Measurements from ENCODE around the gene ZFY. TPM values are rescaled to one million over a fixed set of nuclear protein-coding genes. Genes with fewer than 3 reads are reported as not detected.

Gene ZFY
- total and polyA plus RNA-seq, 7 donors = 0.16 to 34.6 (median 3.5) TPM; not detected in 2

GRCh38 chrY:2893471-2893870 lies 41.7 kb upstream of the ZFY start:
- Histone ChIP-seq H3K27ac (no peak overlapping the region), H3K36me3 (no peaks in the 10 kb centered on the region), H3K4me3 (no peak overlapping the region), H3K9me3 (no peaks in the 10 kb centered on the region), H3K4me1 (no peaks in the 10 kb centered on the region), H3K27me3 (no peaks in the 10 kb centered on the region)
- TF ChIP-seq EP300 (IDR thresholded peaks at IDR 0.05) (no peak), CTCF (IDR thresholded peaks at IDR 0.05) (no peak), POLR2A (IDR thresholded peaks at IDR 0.05) (no peak), POLR2AphosphoS5 (IDR thresholded peaks at IDR 0.05) (no peak)
- intact Hi-C loops (cut with DNase I) = no loop called here
- no peak for DNase-seq
- 100% methylated on average over 1 of the region's 1 CpG for WGBS, 2 donors

- no peak overlapping the region for H3K4me3 ChIP-seq
- no peak for DNase-seq
- WGBS, 2 donors = 93 to 95% methylated on average over 2 of the region's 2 CpGs
Measured at GRCh38 chrY:2896050-2896449, 39.1 kb upstream of the ZFY start.

GRCh38 chrY:2907356-2907755 lies 27.8 kb upstream of the ZFY start:
- 59 to 69% methylated on average over 1 of the region's 1 CpG for WGBS, 2 donors
- H3K4me3 ChIP-seq = no peak overlapping the region

More at GRCh38 chrY:2896050-2896449, 39.1 kb upstream of the ZFY start:
- Histone ChIP-seq H3K9me3 (no peaks in the 10 kb centered on the region), H3K36me3 (no peaks in the 10 kb centered on the region), H3K4me1 (no peaks in the 10 kb centered on the region), H3K27ac (no peak overlapping the region), H3K27me3 (no peaks in the 10 kb centered on the region)
- TF ChIP-seq EP300 (IDR thresholded peaks at IDR 0.05) (no peak), POLR2A (IDR thresholded peaks at IDR 0.05) (no peak), CTCF (IDR thresholded peaks at IDR 0.05) (no peak), POLR2AphosphoS5 (IDR thresholded peaks at IDR 0.05) (no peak)
- intact Hi-C loops (cut with DNase I) = no loop called here

GRCh38 chrY:2913066-2913815 lies 21.9 kb upstream of the ZFY start:
- Histone ChIP-seq H3K36me3 (no peaks in the 10 kb centered on the region), H3K27me3 (no peaks in the 10 kb centered on the region), H3K27ac (no peak overlapping the region), H3K4me1 (no peaks in the 10 kb centered on the region), H3K9me3 (no peaks in the 10 kb centered on the region), H3K4me3 (no peak overlapping the region)
- intact Hi-C loops (cut with DNase I) = no loop called here
- DNase-seq = no peak
- TF ChIP-seq EP300 (IDR thresholded peaks at IDR 0.05) (no peak), POLR2A (IDR thresholded peaks at IDR 0.05) (no peak), CTCF (IDR thresholded peaks at IDR 0.05) (no peak), POLR2AphosphoS5 (IDR thresholded peaks at IDR 0.05) (no peak)

More at GRCh38 chrY:2907356-2907755, 27.8 kb upstream of the ZFY start:
- H3K9me3 ChIP-seq = no peaks in the 10 kb centered on the region
- DNase-seq = no peak
- H3K36me3 ChIP-seq = no peaks in the 10 kb centered on the region
- no peak overlapping the region for H3K27ac ChIP-seq
- intact Hi-C loops (cut with DNase I) = no loop called here
- H3K4me1 ChIP-seq = no peaks in the 10 kb centered on the region
- TF ChIP-seq CTCF (IDR thresholded peaks at IDR 0.05) = no peak
- TF ChIP-seq POLR2A (IDR thresholded peaks at IDR 0.05) = no peak
- no peak for TF ChIP-seq EP300 (IDR thresholded peaks at IDR 0.05)
- TF ChIP-seq POLR2AphosphoS5 (IDR thresholded peaks at IDR 0.05) = no peak
- no peaks in the 10 kb centered on the region for H3K27me3 ChIP-seq
